GM12872 (cell line): ENCODE results near the gene COL4A1.

Experiments used
- TF ChIP-seq, protein P1 (sequence below): IDR thresholded peaks from 3 replicates; pipeline ENCODE4 v1.5.1; 2011; ENCODE audit warnings: low read depth, mild to moderate bottlenecking, low read length, moderate library complexity; ENCODE audit not compliant: insufficient read depth

COL4A1 gene

DNA sequence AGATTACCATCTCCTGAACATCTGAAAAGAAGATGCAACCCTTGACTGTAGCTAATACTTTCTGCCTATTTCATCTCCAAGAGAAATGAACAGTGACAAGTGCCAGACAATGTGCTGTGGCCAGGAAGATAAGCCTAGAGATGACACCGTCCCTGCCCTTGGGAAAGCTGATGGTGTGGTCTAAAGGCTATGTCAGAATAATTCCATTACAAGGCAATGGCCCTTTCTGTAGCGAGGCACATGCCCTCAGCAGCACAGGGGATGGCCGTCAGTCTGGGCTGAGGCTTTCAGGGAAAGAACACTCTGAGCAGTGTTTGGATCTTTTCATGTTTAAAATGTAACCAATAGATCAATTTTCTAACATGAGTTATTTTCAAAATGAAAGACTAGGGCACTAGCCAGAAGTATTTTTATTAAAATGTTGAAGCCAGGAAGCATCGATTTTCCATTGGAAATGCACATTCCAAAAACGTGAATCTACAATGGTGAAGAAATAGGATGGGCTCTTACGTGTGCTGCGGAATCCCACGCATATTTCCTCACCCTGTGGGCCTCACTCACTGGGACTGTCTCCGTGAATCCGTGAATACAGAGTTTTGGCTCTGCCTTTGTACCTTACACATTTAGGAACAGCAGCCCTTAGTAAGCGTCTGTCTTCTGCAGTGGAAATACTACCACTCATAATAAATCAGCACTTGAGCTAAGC, 22.0 kb downstream of the COL4A1 start:
- TF ChIP-seq, protein P1, sequence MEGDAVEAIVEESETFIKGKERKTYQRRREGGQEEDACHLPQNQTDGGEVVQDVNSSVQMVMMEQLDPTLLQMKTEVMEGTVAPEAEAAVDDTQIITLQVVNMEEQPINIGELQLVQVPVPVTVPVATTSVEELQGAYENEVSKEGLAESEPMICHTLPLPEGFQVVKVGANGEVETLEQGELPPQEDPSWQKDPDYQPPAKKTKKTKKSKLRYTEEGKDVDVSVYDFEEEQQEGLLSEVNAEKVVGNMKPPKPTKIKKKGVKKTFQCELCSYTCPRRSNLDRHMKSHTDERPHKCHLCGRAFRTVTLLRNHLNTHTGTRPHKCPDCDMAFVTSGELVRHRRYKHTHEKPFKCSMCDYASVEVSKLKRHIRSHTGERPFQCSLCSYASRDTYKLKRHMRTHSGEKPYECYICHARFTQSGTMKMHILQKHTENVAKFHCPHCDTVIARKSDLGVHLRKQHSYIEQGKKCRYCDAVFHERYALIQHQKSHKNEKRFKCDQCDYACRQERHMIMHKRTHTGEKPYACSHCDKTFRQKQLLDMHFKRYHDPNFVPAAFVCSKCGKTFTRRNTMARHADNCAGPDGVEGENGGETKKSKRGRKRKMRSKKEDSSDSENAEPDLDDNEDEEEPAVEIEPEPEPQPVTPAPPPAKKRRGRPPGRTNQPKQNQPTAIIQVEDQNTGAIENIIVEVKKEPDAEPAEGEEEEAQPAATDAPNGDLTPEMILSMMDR: no peak

DNA sequence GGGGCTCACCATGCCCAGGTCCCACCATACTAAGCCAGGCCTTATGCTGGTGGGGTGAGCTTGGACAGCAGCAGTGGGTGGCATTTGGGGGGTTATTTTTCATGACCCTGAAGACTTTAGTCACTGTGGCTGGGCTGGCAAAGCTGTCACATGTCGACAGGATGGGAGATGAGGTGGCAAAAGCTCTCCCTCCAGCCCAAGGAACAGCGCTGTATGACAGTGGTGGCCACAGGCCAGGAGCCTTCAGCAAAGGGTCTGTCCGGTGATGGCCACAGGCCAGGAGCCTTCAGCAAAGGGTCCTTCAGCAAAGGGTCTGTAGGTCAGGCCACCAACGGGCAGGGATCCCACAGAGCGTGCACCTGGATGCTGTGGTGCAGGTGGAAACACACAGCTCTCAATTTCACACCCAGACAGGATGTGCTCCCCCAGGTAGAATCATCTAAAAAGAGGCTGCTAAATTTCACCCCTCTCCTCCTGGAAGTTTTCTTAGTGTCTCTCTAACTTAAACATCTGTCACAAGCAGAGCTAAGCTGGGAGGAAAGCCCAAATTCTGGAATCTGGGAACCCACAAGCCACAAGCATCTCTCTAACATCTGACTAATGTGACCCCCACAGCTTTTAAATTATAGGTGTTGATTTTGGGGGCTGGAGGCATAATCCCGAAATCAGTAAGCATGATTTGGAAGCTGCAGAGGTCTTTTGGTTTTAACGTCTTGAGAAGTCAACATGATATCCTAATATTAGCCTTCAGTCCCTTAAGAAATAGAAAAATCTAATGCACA, 23.0 kb downstream of the COL4A1 start:
- TF ChIP-seq, protein P1: no peak

DNA sequence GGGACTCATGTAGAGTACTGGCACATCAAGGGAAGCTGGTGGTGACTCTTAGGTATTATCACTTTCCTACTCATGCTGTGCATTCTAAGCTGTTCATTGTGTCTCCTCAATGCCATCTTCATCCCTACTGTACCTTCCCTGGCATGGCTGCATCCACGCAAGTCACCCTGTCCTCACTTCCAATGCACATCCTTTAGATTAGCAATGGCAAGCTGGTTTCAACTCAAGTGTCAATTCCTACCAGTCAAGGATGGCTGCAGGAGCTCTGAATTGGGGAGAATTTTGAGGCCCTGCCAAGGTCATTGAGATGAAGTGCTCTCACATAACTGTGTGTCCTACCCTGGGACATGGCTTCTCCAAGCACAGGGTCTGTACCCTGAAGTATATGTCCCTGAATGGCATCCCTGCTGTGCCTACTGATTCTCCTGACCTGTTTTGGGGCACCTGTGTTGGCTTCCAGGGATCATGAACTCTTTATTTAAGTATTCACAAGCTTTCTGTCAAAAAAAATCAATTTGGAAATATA, 24.6 kb downstream of the COL4A1 start:
- TF ChIP-seq, protein P1: no peak

DNA sequence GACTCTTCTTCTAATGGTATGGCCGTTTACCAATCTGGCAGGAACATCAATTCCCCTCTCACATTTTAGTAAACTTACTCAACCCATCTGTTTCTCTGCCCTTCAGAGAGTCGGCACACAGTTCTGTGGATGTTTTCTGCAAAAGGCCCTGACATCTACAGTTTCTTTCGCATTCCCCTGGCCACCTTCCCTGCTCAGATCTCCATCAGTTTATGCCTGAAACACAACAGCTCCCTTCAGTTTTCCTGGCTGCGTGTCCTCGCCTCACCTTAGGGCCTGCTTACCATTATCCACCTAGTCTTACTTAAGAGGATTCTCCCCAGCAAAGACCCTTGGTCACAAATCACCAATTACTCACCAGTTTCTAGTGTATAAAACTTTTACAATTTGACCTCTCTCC, 25.2 kb downstream of the COL4A1 start:
- TF ChIP-seq, protein P1: no peak

DNA sequence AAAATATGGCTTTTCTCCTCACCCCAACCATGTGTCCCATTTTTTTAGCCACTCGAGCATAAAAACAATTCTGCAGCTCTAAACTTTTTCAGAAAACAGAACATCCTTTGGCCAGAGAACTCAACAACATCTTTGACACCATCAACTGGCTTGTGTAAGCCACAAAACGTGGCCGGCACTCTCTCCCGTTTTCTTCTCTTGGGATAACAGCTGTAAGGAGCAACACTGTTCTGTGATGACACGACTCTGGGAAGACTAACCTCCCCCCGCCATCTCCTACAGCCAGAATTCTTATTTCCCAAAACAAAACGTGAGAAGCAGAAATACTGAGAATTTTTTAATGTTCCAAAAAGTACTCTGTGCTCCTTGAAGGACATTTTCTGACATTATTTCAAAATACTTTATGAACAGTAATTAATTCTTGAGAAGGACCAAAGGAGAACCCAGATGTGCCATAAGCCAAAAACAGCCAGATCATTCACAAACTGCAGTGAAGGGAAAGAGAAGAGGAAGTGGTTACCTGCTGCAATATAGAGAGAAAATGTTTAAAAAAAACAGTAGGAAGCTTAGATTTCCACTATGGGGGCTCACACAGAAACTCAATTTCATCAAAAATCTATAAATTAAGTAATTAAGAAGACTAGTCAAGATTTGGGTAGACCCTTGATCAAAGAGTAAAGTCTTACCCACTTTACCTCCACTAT, 25.8 kb downstream of the COL4A1 start:
- TF ChIP-seq, protein P1: no peak

DNA sequence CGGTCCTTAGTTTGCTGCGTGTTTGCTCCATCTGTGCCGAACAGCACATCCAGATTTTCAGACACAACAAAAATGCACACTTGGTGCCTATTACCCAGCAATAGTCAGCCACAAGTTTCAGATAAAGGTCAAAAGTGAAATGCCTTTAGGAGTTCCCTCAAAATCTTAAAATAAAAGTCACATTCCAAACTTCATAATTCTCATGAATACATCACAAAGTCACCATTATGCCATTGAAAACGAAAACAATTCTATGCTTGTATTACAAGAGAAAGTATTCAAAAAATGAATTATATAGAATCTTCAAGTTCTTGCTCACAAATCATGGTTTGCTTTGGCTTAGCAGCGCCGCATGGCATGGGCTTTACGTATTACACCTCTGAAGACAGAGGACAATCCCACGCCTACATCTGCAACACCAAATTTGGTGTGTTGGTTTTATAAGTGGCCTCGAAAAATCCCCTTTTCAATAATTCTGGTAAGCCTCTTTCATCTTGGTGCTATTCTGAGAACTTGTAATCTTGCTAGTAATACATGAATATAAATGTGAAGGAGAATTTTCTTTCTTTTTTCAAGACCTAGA, 26.6 kb downstream of the COL4A1 start:
- TF ChIP-seq, protein P1: no peak

DNA sequence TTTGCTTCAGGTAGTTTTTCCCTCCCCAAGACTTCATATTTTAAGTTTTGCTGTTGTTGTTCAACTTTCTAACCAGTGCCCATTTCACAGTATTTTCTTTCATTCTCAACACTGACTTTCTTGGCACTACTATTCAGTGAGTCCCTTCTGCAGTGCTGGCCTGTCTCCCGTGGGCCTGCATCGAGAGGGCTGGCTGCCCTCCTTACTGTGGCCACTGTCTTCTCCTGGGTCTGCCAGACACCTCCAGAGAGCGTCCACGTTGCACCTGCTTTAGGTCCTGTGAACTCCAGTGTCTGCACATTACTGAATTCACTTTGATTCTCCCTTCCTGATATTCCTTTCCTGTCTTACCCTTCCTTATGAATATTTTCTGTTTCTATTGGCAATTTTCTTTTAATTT, 27.3 kb downstream of the COL4A1 start:
- TF ChIP-seq, protein P1: no peak
